Kidney epithelial cell (primary cell): ENCODE data around the gene NCOA3. TPM values are rescaled to one million over a fixed set of nuclear protein-coding genes. Genes with fewer than 3 reads are reported as not detected.

Source experiments
- DNase-seq: peaks from one replicate; pipeline ENCODE4 v3.0.0-alpha.2; 2010; ENCODE audit warnings: low read depth
- H3K27me3 ChIP-seq: 2 replicates; pipeline ENCODE4 v1.6.0; 2011; ENCODE audit warnings: low read length; ENCODE audit not compliant: control insufficient read depth, insufficient read depth
- H3K36me3 ChIP-seq: 2 replicates; pipeline ENCODE4 v1.5.1; 2011; ENCODE audit warnings: low read length; ENCODE audit not compliant: control insufficient read depth, insufficient read depth
- H3K4me3 ChIP-seq: 2 replicates; pipeline ENCODE4 v1.5.1; 2011; ENCODE audit warnings: low read depth, mild to moderate bottlenecking, control low read depth, low read length
- total RNA-seq: library from RNA; depleted of rRNA; stranded (reverse); fragments of >200 nt; gene quantifications from 2 replicates; pipeline ENCODE4 v1.2.3, GENCODE V29; 2015
- TF ChIP-seq, protein P1 (sequence below): IDR thresholded peaks from 2 replicates; pipeline ENCODE4 v1.5.1; 2011; ENCODE audit warnings: mild to moderate bottlenecking, moderate library complexity, low read length, control low read depth, inconsistent platforms; ENCODE audit not compliant: insufficient read depth, poor library complexity, severe bottlenecking

NCOA3 gene
- total RNA-seq, 1 donor from 2014 or later = 27.3 TPM

DNA sequence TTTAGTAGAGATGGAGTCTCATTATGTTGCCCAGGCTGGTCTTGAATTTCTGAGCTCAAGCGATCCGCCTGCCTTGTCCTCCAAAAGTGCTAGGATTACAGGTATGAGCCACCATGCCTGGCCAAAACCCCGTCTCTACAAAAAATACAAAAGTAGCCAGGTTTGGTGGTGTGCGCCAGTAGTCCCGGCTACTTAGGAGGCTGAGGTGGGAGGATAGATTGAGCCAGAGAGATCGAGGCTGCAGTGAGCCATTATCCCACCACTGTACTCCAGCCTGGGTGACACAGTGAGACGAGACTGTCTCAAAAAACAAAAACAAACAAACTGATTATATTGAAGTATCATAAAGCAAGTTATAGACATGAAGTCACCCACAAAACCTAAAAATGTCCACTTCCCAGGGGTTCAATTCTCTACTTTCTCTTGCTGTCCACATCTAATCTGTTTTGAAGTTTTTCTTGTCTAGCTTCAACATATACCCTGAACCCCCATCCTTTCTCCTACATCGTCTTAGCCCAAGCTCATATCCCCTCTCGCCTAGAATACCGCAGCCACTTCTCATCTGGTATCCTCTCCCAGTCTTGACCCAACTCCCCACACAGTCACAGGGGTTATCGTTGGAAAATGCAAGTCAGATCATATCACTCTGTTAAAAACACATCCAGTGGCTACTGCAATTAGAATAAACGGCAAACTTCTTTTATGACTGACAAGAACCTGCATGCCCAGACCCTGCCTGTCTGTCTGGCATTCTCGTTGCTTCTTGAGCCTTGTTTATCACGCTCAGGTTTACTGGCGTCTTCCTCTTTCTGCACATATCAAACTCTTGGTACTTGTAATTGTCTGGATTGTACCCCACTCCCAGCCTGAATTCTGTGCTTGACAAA lies 20.1 kb upstream of the NCOA3 start:
- Histone ChIP-seq H3K27me3 (no peaks in the 10 kb centered on the region), H3K36me3 (no peaks in the 10 kb centered on the region), H3K4me3 (no peak overlapping the region)
- TF ChIP-seq, protein P1, sequence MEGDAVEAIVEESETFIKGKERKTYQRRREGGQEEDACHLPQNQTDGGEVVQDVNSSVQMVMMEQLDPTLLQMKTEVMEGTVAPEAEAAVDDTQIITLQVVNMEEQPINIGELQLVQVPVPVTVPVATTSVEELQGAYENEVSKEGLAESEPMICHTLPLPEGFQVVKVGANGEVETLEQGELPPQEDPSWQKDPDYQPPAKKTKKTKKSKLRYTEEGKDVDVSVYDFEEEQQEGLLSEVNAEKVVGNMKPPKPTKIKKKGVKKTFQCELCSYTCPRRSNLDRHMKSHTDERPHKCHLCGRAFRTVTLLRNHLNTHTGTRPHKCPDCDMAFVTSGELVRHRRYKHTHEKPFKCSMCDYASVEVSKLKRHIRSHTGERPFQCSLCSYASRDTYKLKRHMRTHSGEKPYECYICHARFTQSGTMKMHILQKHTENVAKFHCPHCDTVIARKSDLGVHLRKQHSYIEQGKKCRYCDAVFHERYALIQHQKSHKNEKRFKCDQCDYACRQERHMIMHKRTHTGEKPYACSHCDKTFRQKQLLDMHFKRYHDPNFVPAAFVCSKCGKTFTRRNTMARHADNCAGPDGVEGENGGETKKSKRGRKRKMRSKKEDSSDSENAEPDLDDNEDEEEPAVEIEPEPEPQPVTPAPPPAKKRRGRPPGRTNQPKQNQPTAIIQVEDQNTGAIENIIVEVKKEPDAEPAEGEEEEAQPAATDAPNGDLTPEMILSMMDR = no peak
- no peak for DNase-seq

DNA sequence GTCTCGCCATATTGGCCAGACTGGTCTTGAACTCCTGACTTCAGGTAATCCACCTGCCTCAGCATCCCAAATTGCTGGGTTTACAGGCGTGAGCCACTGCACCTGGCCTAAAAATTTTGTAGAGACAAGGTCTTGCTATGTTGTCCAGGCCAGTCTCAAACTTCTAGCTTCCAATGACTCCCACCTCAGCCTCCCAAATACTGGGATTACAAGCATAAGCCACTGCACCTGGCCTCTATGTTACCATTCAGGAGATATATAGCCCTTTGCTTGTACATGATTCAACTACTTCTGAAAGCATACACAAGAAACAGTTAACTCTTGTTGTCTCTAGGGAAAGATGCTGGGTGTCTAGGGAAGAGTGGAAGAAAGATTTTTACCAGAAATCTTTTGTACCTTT lies 19.0 kb upstream of the NCOA3 start:
- Histone ChIP-seq H3K36me3 (no peaks in the 10 kb centered on the region), H3K4me3 (no peak overlapping the region), H3K27me3 (no peaks in the 10 kb centered on the region)
- TF ChIP-seq, protein P1 = no peak
- DNase-seq = no peak

DNA sequence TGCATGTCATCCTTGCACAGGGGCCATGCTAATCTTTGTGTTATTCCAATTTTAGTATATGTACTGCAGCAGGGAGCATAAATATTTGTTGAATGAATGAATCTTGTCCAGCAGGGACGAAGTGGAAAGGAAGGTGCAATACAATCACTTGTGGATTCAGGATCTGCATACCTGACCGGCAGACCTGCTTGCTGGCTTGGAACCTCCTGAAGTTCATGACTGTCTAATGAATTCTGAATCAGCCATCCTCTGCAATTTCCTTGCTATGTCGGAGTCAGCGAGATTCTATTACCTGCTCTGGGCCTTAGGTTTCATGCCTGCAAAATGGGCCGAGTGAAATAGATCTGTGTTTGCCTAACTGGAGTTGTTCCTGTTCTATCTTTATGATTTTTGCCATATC lies 17.4 kb upstream of the NCOA3 start:
- TF ChIP-seq, protein P1 = no peak
- Histone ChIP-seq H3K27me3 (no peaks in the 10 kb centered on the region), H3K4me3 (no peak overlapping the region), H3K36me3 (no peaks in the 10 kb centered on the region)
- no peak for DNase-seq

DNA sequence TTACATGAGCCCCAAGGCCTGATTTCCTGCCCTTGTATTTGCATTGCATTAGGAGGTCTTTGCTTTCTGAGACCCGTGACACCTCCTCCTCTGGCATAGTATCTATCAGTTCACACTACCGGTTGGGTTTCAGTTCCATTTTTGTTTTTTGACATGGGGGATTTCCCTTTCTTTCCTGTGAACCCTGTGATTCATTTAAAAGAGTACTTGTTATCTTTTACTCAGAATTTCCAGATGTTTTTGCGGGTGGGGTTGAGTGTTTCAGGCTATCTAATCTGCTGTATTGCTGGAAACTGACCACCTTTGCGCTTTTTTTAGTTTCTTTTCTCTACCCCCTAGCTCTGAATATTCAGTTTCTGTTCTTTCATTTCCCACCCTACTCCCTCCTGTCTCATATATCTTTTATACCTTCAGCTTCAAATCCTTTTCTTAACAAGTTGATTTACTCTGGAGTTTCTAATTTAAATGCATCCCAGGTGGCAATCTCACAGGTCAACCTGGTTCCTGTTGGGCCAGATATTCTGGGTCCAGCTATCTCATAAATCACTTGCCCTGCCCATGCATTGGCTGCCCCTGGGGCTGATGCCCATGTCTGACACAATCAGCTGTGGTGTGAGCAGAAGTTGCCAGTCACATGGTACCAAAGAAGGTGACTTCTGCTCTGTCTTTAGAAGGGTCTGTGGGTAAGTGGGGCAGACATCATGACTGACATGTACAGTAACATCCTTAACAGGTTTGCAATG lies 14.3 kb upstream of the NCOA3 start:
- no peak for DNase-seq
- no peaks in the 10 kb centered on the region for H3K36me3 ChIP-seq
- H3K27me3 ChIP-seq = no peaks in the 10 kb centered on the region
- TF ChIP-seq, protein P1 = no peak
- no peak overlapping the region for H3K4me3 ChIP-seq

DNA sequence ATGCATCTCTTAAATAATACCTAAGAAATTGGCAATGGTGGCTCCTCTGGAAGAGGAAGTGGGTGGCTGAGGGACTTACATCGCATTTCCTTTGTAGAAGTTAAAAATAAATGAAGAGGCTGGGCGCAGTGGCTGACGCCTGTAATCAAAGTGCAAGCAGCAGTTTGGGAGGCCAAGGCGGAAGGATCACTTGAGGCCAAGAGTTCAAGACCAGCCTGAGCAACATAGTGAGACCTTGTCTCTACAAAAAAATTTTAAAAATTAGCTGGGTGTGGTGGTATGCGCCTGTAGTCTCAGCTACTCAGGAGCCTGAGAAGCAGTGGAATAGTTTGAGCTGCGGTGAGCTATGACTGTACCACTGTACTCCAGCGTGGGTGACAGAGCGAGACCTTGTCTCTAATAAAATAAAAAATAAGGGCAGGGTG lies 12.2 kb upstream of the NCOA3 start:
- Histone ChIP-seq H3K36me3 (no peaks in the 10 kb centered on the region), H3K4me3 (no peak overlapping the region), H3K27me3 (no peaks in the 10 kb centered on the region)
- DNase-seq = no peak
- TF ChIP-seq, protein P1 = no peak

DNA sequence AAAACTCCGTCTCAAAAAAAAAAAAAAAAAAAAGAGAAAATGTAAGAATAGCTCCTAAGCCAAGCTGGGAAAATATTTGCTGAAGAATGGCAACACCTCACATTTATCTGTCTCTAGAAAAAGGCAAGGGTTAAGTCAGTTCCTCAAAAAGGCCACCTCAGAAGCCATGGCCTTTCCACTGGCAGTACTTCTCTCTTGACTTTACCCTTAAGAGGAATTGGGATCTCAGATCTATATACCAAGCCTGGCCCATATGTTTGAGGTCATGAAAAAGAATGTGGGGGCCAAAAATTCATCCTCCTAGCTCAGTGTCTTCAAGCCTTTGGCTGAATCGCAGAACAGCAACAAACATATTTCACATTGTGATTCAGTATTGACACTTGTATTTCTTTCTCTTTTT lies 10.9 kb upstream of the NCOA3 start:
- DNase-seq = no peak
- Histone ChIP-seq H3K27me3 (no peaks in the 10 kb centered on the region), H3K36me3 (no peaks in the 10 kb centered on the region), H3K4me3 (no peak overlapping the region)
- TF ChIP-seq, protein P1 = no peak
